GF-D8 (cell line): ENCODE measurements around the gene RAB29.

Source experiments
- DNase-seq: peaks from one replicate; lab custom pipeline; 2025; lab: John Stamatoyannopoulos, UW

RAB29 gene

GRCh38 chr1:205763980-205764379 lies 11.3 kb downstream of the RAB29 start:
- DNase-seq, result no peak

- DNase-seq, result no peak
Measured at GRCh38 chr1:205760606-205761005, 14.7 kb downstream of the RAB29 start.

GRCh38 chr1:205756552-205756951 lies 18.7 kb downstream of the RAB29 start:
- no peak for DNase-seq

GRCh38 chr1:205754857-205755256 lies 20.4 kb downstream of the RAB29 start:
- DNase-seq, result no peak

- DNase-seq, result no peak
Measured at GRCh38 chr1:205751036-205751651, 24.1 kb downstream of the RAB29 start.

- DNase-seq, result peak; percentile 98
Measured at GRCh38 chr1:205750138-205751035, 24.9 kb downstream of the RAB29 start, which contains the start of gene NUCKS1. TSS of gene NUCKS1 (minus strand) at chr1:205750182. CDS start at chr1:205749973, 209 bp downstream.

GRCh38 chr1:205749234-205750137 lies 25.8 kb downstream of the RAB29 start:
- peak; percentile 77 for DNase-seq

- DNase-seq, result peak; percentile 51
Measured at GRCh38 chr1:205748403-205749233, 26.7 kb downstream of the RAB29 start.

- no peak for DNase-seq
Measured at GRCh38 chr1:205746757-205747412, 28.4 kb downstream of the RAB29 start.

GRCh38 chr1:205744403-205744802 lies 30.9 kb downstream of the RAB29 start:
- no peak for DNase-seq

GRCh38 chr1:205743977-205744376 lies 31.3 kb downstream of the RAB29 start:
- DNase-seq, result no peak

- DNase-seq, result no peak
Measured at GRCh38 chr1:205741681-205742080, 33.6 kb downstream of the RAB29 start.

GRCh38 chr1:205739348-205740160 lies 35.7 kb downstream of the RAB29 start:
- no peak for DNase-seq

GRCh38 chr1:205735218-205735617 lies 40.1 kb downstream of the RAB29 start:
- DNase-seq, result no peak

- DNase-seq, result no peak
Measured at GRCh38 chr1:205733438-205734175, 41.7 kb downstream of the RAB29 start.

- no peak for DNase-seq
Measured at GRCh38 chr1:205729945-205730610, 45.2 kb downstream of the RAB29 start.

- no peak for DNase-seq
Measured at GRCh38 chr1:205726619-205727125, 48.6 kb downstream of the RAB29 start.

GRCh38 chr1:205725514-205725913 lies 49.8 kb downstream of the RAB29 start:
- no peak for DNase-seq
